HG03066 (cell line): ENCODE measurements around the gene SEMA6B.
"Not testable (repeated sequence)": the region's sequence is repeated elsewhere in the genome, so short reads cannot be mapped to it uniquely, and the experiment has no call there.

Experiments used
- ATAC-seq: cut with Tn5 transposase; IDR thresholded peaks from one replicate; pipeline ENCODE4 v1.9.1; 2021; ENCODE audit warnings: low read depth; ENCODE audit not compliant: unreplicated experiment

The SEMA6B gene, protein sequence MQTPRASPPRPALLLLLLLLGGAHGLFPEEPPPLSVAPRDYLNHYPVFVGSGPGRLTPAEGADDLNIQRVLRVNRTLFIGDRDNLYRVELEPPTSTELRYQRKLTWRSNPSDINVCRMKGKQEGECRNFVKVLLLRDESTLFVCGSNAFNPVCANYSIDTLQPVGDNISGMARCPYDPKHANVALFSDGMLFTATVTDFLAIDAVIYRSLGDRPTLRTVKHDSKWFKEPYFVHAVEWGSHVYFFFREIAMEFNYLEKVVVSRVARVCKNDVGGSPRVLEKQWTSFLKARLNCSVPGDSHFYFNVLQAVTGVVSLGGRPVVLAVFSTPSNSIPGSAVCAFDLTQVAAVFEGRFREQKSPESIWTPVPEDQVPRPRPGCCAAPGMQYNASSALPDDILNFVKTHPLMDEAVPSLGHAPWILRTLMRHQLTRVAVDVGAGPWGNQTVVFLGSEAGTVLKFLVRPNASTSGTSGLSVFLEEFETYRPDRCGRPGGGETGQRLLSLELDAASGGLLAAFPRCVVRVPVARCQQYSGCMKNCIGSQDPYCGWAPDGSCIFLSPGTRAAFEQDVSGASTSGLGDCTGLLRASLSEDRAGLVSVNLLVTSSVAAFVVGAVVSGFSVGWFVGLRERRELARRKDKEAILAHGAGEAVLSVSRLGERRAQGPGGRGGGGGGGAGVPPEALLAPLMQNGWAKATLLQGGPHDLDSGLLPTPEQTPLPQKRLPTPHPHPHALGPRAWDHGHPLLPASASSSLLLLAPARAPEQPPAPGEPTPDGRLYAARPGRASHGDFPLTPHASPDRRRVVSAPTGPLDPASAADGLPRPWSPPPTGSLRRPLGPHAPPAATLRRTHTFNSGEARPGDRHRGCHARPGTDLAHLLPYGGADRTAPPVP

DNA sequence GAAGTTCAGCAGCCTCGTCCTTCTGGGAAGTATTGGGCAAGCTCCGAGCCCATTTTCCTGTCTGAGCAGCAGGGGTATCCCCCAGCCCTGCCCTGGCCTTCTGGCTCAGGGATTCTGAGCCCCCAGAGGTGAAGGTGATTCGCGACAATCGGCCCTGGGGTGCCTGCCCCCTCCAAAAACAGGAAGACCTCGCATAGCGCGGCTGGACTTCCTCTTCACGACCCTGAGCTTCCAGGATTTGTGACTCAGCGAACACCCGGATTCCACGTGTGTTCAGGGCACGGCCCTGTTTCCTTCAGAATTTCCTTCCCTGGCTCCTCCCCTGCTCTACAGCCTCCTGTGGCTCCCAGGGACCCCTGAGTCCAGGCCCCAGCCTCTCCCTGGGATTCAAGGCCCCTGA lies at the start of gene SEMA6B:
SEMA6B (minus strand) TSS at position 116 of the 400 bp plus-strand sequence. CDS start 1,227 bp downstream, outside the sequence.
- ATAC-seq = no peak

DNA sequence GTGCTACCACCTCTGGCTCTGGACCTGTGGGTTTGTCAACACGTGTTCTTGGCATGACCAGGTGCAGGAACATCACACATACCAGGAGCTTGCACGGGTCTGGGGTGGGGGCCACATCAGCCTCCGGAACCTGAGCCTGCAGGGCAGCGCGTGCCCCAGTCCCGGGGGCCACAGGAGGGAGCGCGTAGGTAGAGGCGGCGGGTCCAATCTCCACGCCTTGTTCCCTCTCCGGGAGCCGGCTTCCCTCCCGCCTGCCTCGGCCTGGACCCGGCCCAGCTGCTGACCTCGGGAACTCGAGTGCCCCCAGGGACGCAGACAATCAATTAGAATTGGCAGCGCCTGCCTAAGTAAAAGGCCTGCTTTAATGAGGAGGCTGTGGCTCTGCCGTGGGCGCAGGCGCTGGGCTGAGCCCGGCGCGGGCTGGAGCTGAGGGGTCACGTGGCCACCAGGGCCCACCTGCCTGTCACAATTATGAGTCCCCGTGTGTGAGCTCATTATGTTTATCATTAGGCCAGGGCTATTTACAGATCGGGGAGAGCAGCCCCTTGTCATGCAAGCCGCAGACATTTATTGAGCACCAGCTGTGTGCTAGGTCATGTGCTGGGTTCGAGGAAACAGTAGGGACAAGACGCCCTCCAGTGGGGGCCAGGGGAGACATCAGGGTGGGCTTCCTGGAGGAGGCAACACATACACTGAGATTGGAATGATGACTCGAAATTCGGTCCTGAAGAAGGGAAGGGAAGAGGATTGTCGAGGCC lies 47.6 kb upstream of the SEMA6B start:
- ATAC-seq = no peak

DNA sequence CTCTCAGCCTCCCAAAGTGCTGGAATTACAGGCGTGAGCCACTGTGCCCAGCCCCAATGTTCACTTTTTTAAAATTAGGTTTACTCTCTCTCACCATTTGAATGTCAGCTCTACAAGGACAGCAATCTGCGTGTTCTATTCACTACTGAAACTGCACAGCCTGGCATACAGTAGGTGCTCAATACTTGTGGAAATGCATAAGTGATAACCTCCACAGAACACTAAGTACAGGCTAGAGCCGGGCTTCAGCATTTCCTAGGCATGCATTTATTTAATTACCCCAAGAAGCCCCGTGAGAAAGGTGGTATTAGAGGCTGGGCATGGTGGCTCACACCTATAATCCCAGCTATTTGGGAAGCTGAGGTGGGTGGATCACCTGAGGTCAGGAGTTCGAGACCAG lies 46.7 kb upstream of the SEMA6B start:
- no peak for ATAC-seq

DNA sequence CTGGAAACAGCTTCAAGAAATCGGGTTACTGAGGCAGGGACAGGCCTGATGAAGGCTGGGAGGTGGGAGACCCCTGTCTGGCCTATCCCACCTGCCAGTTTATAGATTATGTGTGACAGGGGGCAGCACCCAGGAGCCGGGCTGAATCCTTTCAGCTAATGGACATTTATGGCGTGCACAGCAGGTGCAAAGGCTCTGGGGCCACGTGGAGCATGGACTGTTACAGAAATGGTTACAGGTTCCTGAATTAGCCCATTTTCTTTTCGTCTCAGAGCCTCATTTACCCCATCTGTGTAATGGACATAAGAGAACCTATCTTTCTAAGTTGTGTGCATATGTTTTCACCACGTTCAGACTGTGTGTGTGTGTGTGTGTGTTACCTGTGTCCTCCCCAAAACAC lies 45.4 kb upstream of the SEMA6B start:
- ATAC-seq = no peak

DNA sequence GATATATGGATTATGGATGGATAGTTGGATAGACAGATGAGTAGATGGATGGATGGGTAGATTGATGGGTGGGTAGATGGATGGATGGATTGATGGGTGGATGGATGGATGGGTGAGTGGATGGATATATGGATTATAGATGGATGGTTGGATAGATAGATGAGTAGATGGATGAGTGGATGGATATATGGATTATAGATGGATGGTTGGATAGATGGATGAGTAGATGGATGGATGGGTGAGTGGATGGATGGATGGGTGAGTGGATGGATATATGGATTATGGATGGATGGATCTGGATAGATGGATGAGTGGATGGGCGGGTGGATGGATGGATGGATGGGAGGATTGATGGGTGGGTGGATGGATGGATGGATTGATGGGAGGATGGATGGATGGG lies 43.4 kb upstream of the SEMA6B start:
- ATAC-seq = no peak

DNA sequence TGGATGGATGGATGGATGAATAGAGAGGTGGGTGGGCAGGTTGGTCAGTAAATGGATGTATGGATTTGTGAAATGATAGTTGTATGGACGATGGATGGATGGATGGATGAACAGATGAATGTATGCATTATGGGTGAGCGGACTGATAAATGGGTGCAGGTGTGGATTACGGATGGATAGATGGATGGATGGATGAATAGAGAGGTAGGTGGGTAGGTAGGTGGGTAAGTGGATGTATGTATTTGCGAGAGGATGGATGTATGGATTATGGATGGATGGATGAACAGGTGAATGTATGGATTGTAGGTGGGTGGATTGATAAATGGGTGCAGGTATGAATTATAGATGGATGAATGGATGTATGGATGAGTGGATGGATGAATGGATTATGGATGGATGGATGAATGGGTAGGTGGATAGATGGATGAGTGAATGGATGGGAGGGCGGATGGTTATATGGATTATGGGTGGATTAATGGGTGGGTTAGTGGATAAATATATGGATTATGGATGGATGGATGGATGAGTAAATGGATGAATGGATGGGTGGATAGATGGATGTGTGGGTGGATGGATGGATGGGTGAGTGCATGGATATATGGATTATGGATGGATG lies 42.8 kb upstream of the SEMA6B start:
- ATAC-seq = no peak

DNA sequence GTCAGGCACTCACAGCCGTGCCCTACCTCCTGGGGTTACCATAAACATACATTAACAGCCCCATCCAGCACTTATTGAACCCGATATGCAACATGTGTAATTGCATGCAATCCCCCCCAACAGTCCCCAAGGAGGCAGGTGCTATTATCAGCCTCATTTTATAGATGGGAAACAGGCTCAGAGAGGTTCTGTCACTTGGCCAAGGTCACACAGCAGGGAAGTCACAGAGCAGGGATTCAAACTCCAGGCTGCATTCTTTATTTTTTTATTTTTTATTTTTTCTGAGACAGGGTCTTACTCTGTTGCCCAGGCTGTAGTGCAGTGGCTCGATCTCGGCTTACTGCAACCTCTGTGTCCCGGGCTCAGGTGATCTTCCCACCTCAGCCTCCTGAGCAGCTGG lies 41.4 kb upstream of the SEMA6B start:
- ATAC-seq = no peak

DNA sequence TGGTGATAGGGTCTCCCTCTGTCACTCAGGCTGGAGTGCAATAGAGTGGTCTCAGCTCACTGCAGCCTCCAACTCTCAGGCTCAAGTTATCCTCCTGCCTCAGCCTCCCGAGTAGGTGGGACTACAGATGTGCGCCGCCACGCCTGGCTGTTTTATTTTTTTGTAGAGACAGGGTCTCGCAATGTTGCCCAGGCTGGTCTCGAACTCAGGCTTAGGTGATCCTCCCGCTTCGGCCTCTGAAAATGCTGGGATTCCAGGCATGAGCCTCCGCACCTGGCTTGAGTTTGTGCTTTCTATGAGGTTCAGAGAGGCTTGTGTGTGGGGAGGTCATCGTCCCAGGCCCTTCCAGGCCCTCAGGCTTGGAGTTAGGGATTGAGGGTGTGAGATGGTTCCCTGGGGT lies 40.6 kb upstream of the SEMA6B start:
- ATAC-seq = no peak

DNA sequence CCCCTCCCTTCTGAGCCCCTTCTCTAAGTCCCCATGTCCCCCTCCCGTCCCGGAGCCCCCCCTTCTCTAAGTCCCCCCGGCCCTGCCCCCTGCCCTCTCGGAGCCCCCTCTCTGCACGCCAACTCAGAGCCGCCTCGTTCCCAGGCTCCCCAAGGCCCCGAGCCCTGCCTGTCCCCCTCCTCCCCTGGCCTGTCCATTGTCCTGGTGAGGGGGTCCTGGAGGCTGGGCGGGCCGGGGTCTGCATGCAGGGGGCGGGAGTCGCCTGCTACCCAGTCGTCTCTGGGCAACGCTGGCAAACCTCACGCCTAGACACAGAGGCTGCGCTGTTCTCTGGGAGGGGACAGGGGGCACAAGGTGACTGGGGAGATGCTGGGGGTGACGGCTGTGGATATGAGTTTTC lies 39.2 kb upstream of the SEMA6B start:
- no peak for ATAC-seq

DNA sequence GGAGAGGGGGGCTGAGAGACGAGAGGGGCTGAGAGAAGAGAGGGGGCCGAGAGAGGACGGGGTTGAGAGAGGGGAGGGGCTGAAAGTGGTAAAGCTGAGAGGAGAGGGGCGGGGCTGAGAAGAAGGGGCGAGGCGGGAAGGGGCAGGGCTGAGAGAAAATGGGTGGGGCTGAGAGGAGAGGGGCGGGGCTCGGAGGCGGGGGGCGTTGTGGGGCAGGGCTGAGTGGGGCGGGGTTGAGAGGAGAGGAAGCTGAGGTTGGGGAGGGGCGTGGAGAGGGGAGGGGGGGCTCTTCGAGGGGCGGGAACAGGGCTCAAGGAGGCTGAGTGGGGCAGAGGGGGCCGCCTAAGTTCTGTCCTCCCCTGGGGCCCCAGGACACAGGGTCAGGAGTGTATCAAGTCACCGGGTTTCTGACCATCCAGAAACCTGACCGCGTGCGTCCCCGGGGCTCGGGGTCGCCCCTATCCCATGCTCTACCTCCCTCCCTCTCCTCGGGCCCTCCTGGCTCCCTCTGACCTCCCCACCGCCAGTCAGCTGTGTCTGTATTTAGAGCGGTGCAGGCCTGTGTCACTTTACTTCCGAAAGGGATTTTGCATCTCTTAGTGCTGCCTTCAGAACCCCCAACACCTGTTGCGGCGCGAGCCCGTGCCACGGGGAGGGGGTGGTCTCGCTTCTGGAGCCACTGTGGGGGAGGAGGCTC lies 38.6 kb upstream of the SEMA6B start:
- no peak for ATAC-seq

DNA sequence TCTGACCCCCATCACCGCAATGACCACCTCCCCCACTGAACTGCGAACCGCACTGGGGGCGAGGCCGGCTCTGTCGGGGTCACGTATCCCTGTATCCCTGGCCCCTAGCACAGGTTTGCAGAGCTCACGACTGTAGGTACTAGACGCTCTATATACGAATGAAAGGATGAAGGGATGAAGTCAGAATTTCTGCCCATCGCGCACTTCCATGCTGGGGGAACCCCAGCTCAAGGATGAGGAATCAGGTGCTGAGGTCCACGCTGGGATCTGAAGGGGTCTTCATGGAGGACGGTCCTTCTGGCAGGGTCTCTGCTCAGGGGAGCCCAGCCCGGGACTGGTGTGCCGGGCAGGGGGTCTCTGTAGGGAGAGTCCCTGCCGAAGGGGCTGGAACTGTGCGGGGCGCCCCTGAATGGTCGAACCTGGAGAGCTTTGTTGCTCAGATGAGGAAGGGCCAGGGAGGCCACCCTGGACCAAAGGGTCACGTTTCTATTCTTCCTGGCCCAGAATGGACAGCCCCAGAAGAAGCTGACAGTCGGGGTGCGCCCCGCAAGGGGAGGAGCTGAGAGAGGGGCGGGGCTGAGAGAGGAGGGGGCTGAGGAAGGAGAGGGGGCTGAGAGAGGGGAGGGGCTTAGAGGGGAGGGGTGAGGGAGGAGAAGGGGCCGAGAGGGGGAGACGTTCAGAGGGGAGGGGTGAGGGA lies 37.9 kb upstream of the SEMA6B start:
- no peak for ATAC-seq

DNA sequence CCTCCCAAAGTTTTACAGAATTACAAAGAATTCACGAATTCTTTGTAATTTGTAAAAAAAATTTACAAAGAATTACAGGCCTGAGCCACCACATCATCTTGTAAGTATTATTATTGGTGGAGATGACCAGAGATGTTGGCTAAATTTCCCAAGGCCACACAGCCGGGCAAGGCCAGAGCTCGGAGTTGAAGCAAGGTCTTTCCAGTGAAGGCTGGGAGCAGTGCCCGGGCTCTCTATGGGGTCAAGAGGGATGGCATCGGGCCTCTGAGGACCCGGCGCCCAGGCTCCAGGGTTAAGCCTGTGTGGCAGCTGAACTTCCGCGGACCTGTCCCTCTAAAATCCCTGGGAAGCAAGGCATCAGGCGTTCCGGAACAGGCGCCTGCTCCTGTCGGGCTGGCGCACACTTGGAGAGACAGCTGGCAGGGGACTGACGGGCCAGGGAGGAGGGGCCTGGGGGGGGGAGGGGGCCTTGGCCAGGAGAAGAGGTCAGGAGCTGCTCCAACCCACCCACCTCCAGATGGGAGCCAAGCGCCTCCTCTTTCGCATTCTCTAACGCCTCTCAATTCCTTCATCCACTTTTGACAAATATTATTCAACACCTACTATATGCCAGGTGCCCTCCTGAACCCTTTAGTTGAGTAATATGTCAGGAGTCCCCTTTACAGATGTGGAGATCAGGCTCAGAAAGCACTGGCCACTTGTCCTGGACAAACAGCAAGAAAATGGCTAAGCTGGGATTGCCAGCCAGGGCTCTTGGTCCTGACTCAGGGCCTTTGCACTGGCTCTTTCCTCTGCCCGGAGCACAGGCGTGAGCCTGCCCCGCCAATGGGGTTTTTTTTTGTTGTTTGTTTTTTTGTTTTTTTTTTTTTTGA lies 36.8 kb upstream of the SEMA6B start:
- ATAC-seq = no peak

DNA sequence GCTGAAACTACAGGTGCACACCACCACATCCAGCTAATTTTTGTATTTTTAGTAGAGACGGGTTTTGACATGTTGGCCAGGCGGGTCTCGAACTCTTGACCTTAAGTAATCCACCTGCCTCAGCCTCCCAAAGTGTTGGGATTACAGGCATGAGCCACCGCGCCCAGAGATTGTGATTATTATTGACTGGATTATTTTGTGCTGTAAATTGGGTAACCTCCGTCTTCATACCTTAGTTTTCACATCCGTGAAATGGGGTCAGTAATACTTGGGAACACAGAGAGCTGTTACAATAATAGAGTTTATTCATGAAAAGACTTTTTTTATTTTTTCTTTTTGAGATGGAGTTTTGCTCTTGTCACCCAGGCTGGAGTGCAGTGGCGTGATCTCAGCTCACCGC lies 35.7 kb upstream of the SEMA6B start:
- not testable (repeated sequence) for ATAC-seq

DNA sequence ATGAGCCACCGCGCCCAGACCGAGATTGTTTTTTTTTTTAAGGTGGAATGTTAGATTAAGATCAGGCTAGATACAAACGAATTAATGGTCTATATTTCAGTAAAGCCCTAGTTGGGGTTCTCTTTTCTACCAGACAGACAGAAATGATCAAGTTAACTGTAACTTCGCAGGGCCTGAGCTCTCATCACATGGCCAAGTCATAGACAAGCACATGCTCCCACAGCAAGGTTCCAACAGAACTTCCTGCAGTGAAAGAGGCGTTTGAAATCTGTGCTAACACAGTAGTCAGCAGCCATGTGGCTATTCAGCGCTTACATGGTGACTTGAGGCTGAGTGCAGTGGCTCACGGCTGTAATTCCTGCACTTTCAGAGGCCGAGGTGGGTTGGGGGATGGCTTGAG lies 34.7 kb upstream of the SEMA6B start:
- no peak for ATAC-seq

DNA sequence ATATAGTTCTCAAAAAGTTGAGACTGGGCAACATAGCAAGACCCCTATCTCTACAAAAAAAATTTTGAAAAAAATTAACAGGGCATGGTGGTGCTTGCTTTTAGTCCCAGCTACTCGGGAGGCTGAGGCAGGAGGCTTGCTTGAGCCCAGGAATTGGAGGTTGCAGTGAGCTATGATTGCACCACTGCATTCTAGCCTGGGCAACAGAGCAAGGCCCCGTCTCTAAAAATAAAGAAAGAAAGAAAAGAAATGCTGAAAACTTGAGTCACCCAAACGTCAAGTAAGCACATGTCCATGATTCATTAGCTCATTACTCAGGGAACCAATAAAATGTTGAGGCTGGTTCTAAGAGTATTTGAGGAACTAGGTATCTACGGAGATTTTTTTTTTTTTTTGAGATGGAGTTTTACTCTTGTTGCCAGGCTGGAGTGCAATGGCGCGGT lies 33.9 kb upstream of the SEMA6B start:
- no peak for ATAC-seq

DNA sequence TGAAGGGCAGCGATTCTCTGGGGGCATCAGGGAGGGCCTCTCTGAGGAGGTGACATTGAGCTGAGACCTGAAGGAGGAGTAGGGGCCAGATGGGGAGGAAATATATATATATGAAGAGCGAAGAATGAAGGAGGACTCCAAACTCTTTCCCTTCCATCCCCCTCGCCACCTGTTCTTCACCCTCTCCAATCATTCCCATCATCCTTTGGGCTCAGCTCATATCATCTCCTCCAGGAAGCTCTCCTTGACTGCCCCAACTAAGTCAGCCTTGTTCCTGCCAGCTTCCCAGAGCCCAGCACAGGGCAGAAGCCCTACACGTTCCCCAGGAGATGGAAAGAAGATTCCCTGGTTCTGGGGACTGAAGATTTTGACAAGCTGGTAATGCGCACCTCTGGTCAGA lies 33.0 kb upstream of the SEMA6B start:
- no peak for ATAC-seq

DNA sequence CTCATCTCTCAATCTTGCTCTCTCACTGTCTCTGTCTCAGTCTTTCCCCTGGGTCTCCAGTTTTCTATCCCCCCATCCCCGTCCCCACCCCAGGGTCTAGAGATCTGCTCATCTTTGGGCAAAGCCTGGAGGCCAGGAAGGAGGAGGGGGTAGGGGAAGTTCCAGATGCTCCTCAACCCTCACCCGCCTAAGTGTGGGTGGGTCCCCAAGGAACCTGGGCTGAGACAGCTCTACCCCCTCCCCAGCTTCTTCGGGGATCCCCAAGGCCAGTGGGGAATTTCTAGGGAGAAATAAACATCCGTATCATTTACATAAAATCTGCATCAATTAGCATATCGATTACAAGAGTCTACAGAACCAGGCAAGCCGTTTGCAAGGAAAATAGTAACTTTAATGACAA lies 31.8 kb upstream of the SEMA6B start:
- ATAC-seq = no peak

DNA sequence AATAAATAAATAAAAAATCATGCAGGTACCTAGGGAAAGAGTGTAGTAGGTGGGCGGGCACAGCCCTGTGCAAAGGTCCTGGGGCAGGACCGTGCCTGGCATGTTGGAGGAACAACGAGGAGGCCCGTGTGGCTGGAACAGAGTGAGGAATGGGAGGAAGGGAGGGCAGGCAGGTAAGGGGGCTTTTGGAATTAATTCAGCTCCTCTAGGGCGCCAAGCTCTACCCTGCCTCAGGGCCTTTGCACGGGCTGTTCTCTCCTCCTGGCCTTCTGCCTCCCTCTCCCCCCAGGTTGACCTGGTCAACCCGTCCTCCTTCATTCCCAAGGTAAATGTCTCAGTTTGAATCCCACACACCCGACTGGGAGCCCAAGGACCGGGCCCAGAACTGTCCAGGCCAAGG lies 31.1 kb upstream of the SEMA6B start:
- ATAC-seq = no peak
